ENCODE measurements around the gene PPP1R1C.

Gene PPP1R1C

DNA sequence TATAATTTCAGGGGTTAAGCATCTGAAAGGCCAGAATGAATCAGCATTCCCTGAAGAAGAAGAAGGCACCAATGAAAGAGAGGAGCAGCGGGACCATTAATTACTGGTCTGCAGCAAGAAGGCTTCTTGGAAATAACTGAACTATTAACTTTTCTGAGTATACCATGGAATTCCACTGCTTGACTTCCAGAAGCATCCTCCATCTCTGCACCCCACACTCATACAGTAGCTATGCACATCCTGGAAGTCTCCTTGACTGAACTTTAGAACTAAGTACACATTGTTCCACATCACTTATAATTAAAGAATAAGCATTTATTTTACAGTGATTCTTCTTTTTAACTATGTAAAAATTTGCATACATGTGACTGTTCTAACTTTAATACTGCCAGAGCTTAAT, 131.5 kb downstream of the PPP1R1C start:
- no peak for DNase-seq

DNA sequence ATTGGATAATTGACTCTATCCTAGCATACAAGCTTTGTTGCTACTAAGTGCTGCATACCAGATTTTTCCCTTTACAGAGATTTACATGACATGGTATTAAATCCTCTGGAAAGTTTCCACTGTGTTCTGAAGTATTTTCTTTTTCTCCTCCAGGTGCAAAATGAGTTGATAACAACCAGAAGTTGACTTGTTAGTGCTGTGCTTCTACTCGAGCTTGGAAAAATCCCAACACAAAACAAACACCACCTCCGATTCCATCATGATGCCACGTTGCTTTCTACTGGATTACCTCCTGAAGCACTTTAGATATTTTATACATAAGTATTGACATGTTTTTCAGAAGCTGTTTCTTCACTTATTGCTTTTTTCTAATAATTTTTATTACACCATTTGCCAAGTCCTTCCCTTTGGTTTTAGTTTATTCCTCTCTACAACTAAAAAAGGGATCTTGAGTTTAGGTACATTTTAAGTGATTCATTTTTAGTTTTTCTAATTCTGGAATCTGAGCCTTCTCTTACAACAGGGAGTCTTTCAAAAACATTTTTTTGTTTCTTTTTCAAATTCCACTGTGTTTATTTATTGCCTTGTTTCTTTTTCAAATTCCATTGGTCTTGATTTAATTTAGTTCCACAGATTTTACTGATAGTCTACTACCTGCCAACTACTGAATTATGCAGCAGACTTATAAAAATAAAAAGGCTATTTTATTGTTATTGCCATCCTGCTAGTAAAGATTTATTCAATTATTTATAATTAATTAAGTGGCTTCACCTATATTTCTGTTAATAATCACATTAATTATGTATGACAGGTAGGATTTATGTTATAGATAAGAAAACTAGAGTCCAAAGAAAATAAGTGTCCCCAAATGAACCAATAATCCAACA, 143.4 kb downstream of the PPP1R1C start:
- no peak for DNase-seq

DNA sequence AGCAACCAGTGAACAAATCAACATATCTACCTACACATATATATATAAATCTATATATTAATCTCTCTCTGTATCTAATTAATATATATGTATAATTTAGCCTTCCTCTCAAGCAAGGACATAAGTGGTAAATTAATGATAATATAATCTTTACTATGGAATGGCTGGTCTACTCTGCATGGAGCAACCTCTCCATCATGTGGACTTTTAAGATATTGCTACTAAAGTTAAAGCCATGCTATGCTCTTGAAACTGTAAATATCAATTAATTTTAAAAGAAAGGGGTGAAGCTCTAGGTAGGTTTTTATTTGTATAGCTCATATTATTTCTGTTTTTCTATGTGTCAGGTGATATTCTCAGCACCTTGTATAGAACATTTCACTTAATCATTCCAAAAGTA, 147.0 kb downstream of the PPP1R1C start:
- no peak for DNase-seq

DNA sequence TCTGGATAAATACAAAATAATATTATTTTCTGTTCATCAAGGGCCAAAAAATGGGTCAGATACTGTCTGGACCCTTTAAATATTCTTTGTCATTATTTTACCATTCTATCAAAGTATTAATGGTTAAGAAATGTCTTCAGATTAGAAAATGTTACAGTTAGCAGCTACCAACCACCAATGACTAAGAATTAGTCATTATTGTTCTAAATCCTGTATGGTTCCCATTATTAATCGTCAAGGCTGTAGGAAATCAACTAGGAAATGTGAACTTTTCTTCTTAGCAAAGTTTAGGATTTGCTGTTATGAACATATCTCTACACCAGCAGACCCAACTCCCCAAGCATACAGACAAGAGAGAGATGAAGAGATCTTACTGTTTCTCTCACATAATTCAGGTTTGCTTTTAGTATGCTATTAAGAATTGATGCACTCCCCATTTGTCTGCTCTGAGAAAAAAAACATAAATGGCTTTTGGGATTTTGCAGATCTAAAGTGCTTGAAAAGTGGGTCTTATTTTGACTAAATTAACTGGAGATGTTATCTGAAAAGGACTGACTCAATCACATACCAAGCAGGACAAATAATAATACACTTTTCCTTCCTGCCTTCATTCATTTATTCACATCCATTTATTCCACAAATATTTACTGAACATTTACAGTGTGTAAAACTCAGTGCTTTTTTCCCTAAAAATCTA, 147.7 kb downstream of the PPP1R1C start:
- no peak for DNase-seq

DNA sequence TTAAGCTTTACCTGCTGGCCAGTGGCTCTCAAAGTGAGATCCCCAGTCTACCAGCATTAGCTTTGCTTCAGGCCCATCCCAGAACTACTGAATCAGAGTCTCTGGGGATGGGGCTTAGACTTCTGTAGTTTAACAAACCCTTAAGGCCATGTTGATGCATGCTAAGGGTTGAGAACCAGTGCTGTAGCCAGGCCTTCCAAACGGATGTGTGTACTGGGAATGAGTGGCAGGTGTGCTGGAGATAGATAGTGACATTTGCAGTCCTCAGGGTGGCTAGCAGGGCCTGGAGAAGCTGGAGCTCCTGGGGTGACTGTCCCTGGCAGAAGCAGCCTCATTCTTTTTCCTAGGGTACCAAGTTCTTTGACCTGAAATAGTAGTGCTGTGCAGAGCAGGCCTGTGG, 148.5 kb downstream of the PPP1R1C start:
- no peak for DNase-seq

DNA sequence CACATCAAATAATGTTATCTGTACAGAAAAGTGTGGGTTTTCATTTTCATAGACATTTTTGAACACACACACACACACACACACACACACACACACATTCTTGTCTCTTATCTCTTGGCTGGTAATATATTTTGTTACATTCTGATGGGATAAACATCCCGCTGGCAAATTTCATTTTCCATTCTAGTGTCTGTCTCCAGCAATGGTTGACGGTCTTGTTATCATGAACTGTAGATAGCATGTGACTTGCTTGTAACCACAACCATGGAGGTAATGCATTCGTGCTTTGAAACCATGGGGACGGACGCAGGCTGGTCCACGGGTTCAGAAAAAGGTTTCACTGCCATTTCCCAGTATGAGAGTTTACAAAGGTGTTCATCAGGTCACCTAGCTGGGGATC, 156.4 kb downstream of the PPP1R1C start:
- no peak for DNase-seq

DNA sequence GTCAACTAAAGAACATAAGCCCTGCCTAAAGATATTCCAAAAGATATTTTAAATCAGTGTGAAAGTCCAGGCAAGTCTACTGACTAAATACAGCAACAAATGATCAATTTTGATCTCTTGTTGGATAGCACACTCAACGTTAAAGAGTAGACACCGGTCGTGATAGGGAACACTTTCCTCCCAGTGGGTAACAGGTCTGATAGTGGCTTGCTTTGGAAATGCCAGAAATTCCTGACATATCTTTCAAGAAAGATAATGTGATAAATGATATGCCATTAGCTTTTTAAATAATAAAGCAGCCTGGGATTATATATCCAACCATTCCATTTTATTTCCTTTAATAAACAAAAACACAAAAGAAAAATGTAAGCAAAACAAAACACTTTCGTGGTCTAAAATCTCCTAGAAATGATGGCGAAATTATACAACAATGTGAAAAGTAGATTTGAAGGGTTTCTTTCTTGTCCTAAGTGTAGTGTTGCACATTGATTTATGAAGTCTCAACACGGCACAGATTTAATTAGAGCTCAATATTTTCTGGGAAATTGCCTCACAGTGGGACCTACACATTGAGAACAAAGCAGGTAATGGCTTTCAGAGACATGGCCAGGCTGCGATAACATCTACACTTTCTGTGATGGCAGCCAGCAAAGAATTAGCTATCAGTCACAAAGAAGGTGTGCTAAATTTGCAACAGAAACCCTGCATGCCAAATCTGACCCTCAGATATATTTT, 158.6 kb downstream of the PPP1R1C start:
- DNase-seq = no peak

DNA sequence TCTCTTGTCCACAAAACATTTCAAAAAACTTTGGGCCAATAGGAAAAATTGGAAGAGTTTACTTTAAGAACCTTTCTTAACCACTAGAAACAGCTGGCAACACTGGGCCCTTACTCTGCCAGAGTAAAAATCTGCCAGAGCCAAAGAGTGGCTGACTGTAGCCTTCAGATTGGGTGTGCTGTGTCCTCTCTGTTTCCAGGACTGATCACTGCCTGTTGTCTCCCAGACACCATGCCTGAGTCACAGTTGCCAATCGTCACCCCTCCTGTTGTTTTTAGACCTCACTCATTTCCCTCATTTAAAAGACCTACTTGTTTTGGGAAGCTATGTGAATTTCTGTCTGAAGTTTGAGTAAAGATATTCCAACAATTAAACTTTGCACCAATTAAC, 159.1 kb downstream of the PPP1R1C start:
- DNase-seq = no peak

DNA sequence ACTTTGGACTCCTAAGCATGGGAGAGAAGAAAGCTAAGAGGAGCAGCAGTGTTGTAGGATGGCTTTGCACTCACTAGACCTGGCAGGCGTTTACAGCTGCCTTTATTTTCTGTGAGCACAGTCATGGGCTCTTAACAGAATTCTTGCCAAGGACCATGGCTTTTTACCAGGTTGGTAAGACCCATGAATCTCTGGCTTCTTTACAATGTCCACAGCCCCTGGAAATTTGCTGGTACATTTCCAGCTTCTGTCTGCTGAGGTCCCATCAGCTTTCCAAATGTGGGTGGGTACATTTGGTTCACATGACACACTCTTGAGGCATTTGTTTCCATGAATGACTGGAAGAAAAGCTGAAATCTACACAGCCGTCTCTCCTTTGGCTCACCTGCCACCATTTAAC, 162.7 kb downstream of the PPP1R1C start:
- DNase-seq = no peak

DNA sequence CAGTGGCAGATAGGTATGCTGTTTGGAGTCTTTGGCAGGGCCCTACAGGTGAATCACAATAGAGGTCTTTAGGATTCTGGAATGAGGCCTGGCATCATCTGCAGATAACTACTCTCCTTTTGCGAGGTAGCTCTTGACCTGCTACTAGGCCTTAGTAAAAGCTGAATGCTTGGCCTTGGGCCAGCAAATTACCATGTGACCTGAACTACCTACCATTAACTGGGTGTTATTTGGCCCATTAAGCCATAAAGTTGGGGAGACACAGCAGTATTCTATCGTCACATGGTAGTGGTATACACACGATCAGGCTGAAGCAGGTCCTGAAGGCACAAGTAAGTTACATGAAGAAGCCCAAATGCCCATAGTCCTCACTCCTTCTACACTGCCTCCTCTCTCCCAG, 178.2 kb downstream of the PPP1R1C start:
- no peak for DNase-seq

DNA sequence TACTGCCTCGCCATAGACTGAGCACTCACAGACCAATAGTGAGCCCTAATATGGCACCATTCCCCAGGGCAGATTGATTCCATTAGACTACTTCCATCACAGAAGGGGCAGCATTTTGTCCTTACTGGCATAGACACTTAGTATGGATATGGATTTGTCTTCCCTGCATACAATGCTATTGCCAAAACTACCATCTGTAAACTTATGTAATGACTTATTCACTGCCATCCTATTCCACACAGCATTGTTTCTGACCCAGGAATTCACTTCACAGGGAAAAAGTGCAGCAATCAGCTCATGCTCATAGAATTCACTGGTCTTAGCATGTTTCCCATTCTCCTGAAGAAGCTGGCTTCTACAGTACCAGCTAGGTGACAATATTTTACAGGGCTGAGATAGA, 179.0 kb downstream of the PPP1R1C start:
- DNase-seq = no peak

DNA sequence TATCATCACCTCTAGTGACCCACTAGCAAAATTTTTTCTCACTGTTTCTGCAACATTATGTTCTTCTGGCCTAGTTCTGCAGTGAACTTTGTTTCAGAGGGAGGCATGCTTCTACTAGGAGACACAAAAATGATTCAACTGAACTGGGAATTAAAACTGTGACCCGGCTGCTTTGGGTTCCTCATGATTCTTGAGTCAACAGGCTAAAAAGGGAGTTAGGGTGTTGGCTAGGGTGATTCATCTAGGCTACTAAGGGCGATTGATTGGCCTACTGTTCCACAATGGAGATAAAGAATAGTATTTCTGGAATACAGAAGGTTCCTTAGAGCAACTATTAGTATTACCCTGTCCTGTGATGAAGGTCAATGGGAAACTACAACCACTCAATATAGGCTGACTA, 179.5 kb downstream of the PPP1R1C start:
- DNase-seq = no peak

DNA sequence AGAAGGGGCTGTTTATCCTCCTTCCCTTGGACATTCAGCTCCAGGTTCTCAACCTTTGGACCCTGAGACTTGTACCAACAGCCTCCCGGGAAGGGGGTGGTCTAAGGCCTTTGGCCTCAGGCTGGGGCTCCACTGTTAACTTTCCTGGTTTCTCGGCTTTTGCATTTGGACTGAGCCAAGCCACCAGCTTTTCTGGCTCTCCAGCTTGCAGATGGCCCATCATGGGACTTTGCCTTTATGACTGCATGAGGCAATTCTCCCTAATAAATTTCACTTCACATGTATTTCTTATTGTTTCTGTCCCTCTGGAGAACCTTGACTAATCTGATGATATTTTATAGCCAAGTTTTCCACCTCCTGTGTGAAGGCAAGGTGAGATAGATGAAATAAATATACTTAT, 180.8 kb downstream of the PPP1R1C start:
- no peak for DNase-seq

DNA sequence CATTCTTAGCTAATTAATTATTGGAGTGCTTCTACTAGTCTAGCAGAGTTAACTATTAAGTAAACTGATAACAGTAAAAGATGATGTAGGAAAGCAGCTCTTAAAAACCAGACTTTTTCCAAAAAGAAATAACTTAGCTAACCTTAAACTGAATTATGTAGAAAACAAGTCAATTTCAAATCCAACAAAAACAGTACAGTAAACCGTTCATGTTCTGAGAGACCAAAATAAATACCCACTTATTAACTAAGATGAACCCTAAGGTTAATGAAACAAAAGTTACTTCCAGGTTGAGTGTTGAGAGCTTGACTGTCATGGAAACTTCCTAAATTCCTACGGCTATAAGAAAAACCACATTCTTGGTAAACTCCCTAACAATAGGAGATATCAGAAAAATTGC, 181.2 kb downstream of the PPP1R1C start:
- DNase-seq = no peak

Data from activated CD4-positive, alpha-beta T cell treated with anti-CD3 and anti-CD28 coated beads for 1 hour (primary cell).